SK-N-SH (cell line): ENCODE results near the gene ZEB2. TPM values are rescaled to one million over a fixed set of nuclear protein-coding genes. Genes with fewer than 3 reads are reported as not detected.

ENCODE experiments used
- CTCF ChIA-PET: fragments of 300-600, 350-600 bp; formaldehyde crosslinking; extraction: SDS; loops from one replicate; lab custom pipeline; 2021; lab: Yijun Ruan, JAX
- POLR2A ChIA-PET: fragments of 350-600 bp; sonication (Branson Sonifier 250); formaldehyde crosslinking; extraction: SDS; loops from one replicate; lab custom pipeline; 2020; ENCODE audit warnings: antibody characterized with exemption, inconsistent platforms; lab: Yijun Ruan, JAX
- DNase-seq: peaks from one replicate; pipeline ENCODE4 v3.0.0; 2012
- H2AFZ ChIP-seq: fragments of 200-600 bp; sonication (generic); 2 replicates; pipeline ENCODE4 v1.8.1; 2016; ENCODE audit warnings: antibody characterized with exemption, mild to moderate bottlenecking, low read depth
- H3F3A ChIP-seq: fragments of 200-600 bp; sonication (generic); replicated peaks from 2 replicates; pipeline ENCODE3; 2016; ENCODE audit warnings: antibody characterized with exemption, mild to moderate bottlenecking; ENCODE audit not compliant: insufficient read depth
- H3K27ac ChIP-seq, 2 experiments: fragments of 200-500 bp in 1 of 2; fragments of 200-600 bp in 1 of 2; sonication (Bioruptor generic) in 1 of 2; sonication (generic), shearing (Covaris generic) in 1 of 2; 2 replicates each; pipeline versions ENCODE4 v1.5.1 to v1.6.1; 2014 to 2016; ENCODE audit warnings: low read depth in 2 of 2, inconsistent platforms in 1 of 2, low read length in 1 of 2, mild to moderate bottlenecking in 1 of 2, mixed read lengths in 1 of 2
- H3K27me3 ChIP-seq: fragments of 200-600 bp; sonication (generic), shearing (Covaris generic); 2 replicates; pipeline ENCODE4 v1.6.1; 2016; ENCODE audit warnings: mixed run types; ENCODE audit not compliant: insufficient read depth
- H3K36me3 ChIP-seq, 2 experiments: fragments of 200-500 bp in 1 of 2; fragments of 200-600 bp in 1 of 2; sonication (Bioruptor generic) in 1 of 2; sonication (generic) in 1 of 2; replicated peaks in 1 of 2; 2 replicates each; pipeline versions ENCODE3 to v1.5.1; 2014 to 2016; ENCODE audit warnings: low read length in 1 of 2, mild to moderate bottlenecking in 1 of 2; ENCODE audit not compliant: insufficient read depth in 2 of 2, control insufficient read depth in 1 of 2
- H3K4me1 ChIP-seq, 2 experiments: fragments of 200-500 bp in 1 of 2; fragments of 200-600 bp in 1 of 2; sonication (Bioruptor generic) in 1 of 2; sonication (generic), shearing (Covaris generic) in 1 of 2; 2 replicates each; pipeline versions ENCODE4 v1.5.1 to v1.6.1; 2014 to 2016; ENCODE audit warnings: low read depth in 1 of 2, low read length in 1 of 2, mixed run types in 1 of 2; ENCODE audit not compliant: insufficient read depth in 2 of 2, control insufficient read depth in 1 of 2
- H3K4me2 ChIP-seq: fragments of 200-600 bp; sonication (generic), shearing (Covaris generic); 2 replicates; pipeline ENCODE4 v1.6.1; 2017; ENCODE audit warnings: mixed run types
- H3K4me3 ChIP-seq, 2 experiments: fragments of 200-500 bp in 1 of 2; fragments of 200-600 bp in 1 of 2; sonication (Bioruptor generic) in 1 of 2; sonication (generic), shearing (Covaris generic) in 1 of 2; 2 replicates each; pipeline versions ENCODE4 v1.5.1 to v1.8.1; 2014 to 2016; ENCODE audit warnings: low read depth in 2 of 2, inconsistent platforms in 1 of 2, low read length in 1 of 2, mild to moderate bottlenecking in 1 of 2, mixed read lengths in 1 of 2, moderate library complexity in 1 of 2
- H3K79me2 ChIP-seq: fragments of 200-600 bp; sonication (generic); 2 replicates; pipeline ENCODE4 v1.8.1; 2017; ENCODE audit warnings: mild to moderate bottlenecking; ENCODE audit not compliant: insufficient read depth
- H3K9ac ChIP-seq: fragments of 200-600 bp; sonication (generic); 2 replicates; pipeline ENCODE4 v1.6.1; 2017; ENCODE audit warnings: mixed run types
- H3K9me2 ChIP-seq: fragments of 200-600 bp; sonication (generic); 2 replicates; pipeline ENCODE4 v1.6.1; 2017; ENCODE audit warnings: mixed run types
- H3K9me3 ChIP-seq: fragments of 200-600 bp; sonication (generic); 2 replicates; pipeline ENCODE4 v1.6.1; 2017; ENCODE audit warnings: mixed run types, mild to moderate bottlenecking, moderate library complexity
- H4K20me1 ChIP-seq: fragments of 200-600 bp; sonication (generic); 2 replicates; pipeline ENCODE4 v1.6.1; 2017; ENCODE audit warnings: mild to moderate bottlenecking, mixed run types; ENCODE audit not compliant: insufficient read depth
- CHD2 ChIP-seq: fragments of 150-350 bp; IDR thresholded peaks from 2 replicates; pipeline ENCODE4 v1.6.1; 2018; ENCODE audit warnings: low read length; ENCODE audit not compliant: partially characterized antibody
- CTCF ChIP-seq: fragments of 200-600 bp; sonication (generic); IDR thresholded peaks from 2 replicates; pipeline ENCODE4 v1.6.1; 2017; ENCODE audit warnings: antibody characterized with exemption, mild to moderate bottlenecking, moderate library complexity
- ELF1 ChIP-seq: IDR thresholded peaks from 2 replicates; pipeline ENCODE4 v1.4.0; 2012
- FOXJ3 ChIP-seq: sonication (generic); formaldehyde crosslinking; IDR thresholded peaks from 2 replicates; pipeline ENCODE4 v1.5.1; 2020; ENCODE audit warnings: mild to moderate bottlenecking, missing genetic modification reagents
- GABPA ChIP-seq: IDR thresholded peaks from 2 replicates; pipeline ENCODE4 v1.4.0; 2012; ENCODE audit warnings: low read depth, mild to moderate bottlenecking
- IRF3 ChIP-seq: fragments of 150-350 bp; IDR thresholded peaks from 2 replicates; pipeline ENCODE4 v1.6.1; 2016; ENCODE audit warnings: mild to moderate bottlenecking, low read depth, low read length
- JUND ChIP-seq: IDR thresholded peaks from 2 replicates; pipeline ENCODE4 v1.4.0; 2012
- MXI1 ChIP-seq: IDR thresholded peaks from 2 replicates; pipeline ENCODE4 v1.6.1; 2012; ENCODE audit warnings: mild to moderate bottlenecking, low read depth, low read length, improper control_type of control experiment
- NRF1 ChIP-seq: IDR thresholded peaks from 2 replicates; pipeline ENCODE4 v1.6.1; 2012; ENCODE audit warnings: low read depth, mild to moderate bottlenecking, low read length
- PBX3 ChIP-seq: IDR thresholded peaks from 2 replicates; pipeline ENCODE4; 2012
- TAF1 ChIP-seq: IDR thresholded peaks from 2 replicates; pipeline ENCODE4 v1.6.1; 2012; ENCODE audit warnings: low read depth, mild to moderate bottlenecking, low read length, moderate library complexity, borderline replicate concordance
- USF1 ChIP-seq: IDR thresholded peaks from 2 replicates; pipeline ENCODE4 v1.4.0; 2012; ENCODE audit warnings: low read depth, borderline replicate concordance
- YY1 ChIP-seq: IDR thresholded peaks from 2 replicates; pipeline ENCODE4 v1.4.0; 2012; ENCODE audit warnings: low read depth, mild to moderate bottlenecking
- WGBS: methylation state at CpG from one replicate; pipeline ENCODE4 v1.1.6; 2017; ENCODE audit warnings: low lambda C conversion rate; 5-methylcytosine and 5-hydroxymethylcytosine counted together
- polyA plus RNA-seq, 3 experiments: library from polyadenylated mRNA; depleted of rRNA; stranded (reverse); fragments of >200 nt; gene quantifications; 2 replicates each; pipeline ENCODE4 v1.2.3, GENCODE V29; 2012

Gene ZEB2
- polyA plus RNA-seq, 1 of the 3 experiments (the other 2 are of a cell fraction) = 16.3 TPM

DNA sequence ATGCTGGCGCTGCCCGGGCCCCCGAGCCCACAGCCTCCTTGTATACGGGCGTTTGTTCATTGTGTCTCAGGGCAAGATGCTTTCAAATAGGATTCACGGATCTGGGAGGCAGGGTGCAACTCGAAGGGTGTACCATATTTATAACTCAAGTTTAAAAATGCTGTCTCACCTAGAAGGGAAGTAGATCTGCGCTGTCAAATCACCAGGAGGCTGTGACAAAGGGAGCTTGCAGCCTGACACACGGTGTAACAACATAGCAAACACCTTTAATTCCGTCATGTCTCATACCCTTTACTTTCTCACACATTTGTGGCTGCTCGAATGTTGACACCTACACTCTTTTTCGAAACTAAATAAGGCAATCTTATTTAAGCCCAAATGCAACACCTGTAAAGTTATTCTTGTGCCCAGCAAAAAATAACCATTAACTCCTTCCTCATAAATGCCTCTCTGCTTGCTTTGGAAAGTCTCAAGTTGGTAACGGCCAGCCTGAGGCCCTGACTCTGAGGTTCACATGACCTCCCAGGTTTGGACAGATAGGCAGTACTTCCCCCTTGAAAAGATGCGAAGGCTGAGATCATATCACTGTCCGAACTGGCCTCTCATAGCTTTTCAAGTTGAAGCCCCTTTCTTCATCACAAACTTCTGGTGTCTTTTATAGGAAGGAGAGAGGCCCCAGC, 11.6 kb downstream of the ZEB2 start:
- H3K4me2 ChIP-seq = 0 out of 2 replicates have a peak overlapping the region, but pooled peaks have one; percentile 45
- H3K79me2 ChIP-seq = peaks cover 100% of the 10 kb centered on the region
- H3K4me3 ChIP-seq = no peak overlapping the region
- H3K36me3 ChIP-seq = peaks cover 4 to 23% of the 10 kb centered on the region in 2 experiments
- POLR2A ChIA-PET = no interaction called here
- H3K27ac ChIP-seq = no peak overlapping the region; a peak in 2 of 4 replicates
- H3K4me1 ChIP-seq = peaks cover 49 to 58% of the 10 kb centered on the region in 2 experiments
- no peak for DNase-seq
- TF ChIP-seq FOXJ3 (CRISPR knock-in tag) (no peak), IRF3 (no peak), PBX3 (no peak), ELF1 (no peak), GABPA (no peak), NRF1 (no peak), YY1 (no peak), USF1 (no peak), JUND (no peak), CHD2 (no peak), TAF1 (no peak), CTCF (no peak), MXI1 (no peak)
- no peak overlapping the region for H3K9ac ChIP-seq
- WGBS = 87% methylated on average over 15 of the region's 15 CpGs
- H3K9me3 ChIP-seq = no peaks in the 10 kb centered on the region
- H3K9me2 ChIP-seq = no peaks in the 10 kb centered on the region
- no peaks in the 10 kb centered on the region for H3K27me3 ChIP-seq
- CTCF ChIA-PET = no interaction called here
- H4K20me1 ChIP-seq = peaks cover 80% of the 10 kb centered on the region
- no peak overlapping the region for H2AFZ ChIP-seq
- H3F3A ChIP-seq = no peaks in the 10 kb centered on the region
